Activated CD4-positive, CD25-positive, alpha-beta regulatory T cell treated with anti-CD3 and anti-CD28 coated beads, Interleukin-2, amount 50 U/mL, for 24 hours (primary cell): ENCODE results near the gene PTEN.
A peak's percentile ranks its signal among the peaks of the same experiment; 100 is the strongest.
"Not testable (repeated sequence)": the region's sequence is repeated elsewhere in the genome, so short reads cannot be mapped to it uniquely, and the experiment has no call there.

ENCODE experiments used
- ATAC-seq, 2 donors: fragments of 150-1000 bp; cut with Tn5 transposase; one replicate each; pipeline ENCODE4 v1.10.0; 2021; ENCODE audit warnings: mild to moderate bottlenecking in 1 of 2, moderate library complexity in 1 of 2

The PTEN gene

DNA sequence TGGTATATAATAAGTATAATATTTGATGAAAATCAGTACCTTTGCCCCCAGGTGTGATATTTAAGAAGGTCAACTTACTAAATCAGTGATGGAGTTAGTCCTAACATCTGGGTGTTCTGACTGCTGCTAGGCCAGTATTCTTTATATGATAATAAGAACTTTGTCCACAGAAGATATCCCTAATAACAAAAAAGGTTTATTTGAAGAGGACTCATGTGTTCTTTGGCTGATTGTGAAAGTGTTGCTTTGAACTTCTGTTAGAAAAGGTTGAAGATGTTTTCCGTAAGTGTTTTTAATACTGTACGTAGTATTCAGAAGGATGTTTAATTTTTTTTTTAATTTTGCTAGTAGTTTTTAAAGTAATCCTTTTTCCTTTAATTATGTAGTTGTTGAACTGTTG is 10.2 kb downstream of the PTEN start:
- ATAC-seq, result no peak

DNA sequence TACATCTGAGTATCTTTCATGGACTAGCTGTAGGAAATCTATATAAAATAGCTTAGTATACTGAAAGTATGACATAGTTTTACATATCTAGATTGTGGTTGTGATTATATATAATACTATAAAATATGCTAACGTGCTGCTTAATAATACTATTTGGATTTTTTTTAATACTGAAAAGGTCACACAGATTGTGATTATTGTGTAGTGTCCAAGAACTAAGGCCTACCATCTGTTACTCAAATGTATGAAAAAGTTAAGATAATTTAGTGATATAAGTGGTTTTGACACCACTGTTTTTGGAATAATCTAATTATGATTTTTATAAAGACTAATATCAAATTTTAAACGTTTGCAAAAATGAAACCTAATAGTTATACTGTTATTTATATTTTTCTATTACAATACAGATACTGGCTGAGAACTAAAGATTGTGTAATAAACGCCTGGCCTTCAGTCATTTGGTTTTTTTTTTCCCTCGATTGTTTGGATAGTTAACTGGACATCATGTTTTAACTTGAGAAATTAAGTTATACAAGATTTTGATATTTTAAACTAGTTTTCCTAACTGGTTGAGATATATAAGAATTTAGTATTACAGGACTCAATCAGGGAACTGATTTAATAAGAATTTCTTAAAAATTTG is 12.6 kb downstream of the PTEN start:
- ATAC-seq, result no peak

DNA sequence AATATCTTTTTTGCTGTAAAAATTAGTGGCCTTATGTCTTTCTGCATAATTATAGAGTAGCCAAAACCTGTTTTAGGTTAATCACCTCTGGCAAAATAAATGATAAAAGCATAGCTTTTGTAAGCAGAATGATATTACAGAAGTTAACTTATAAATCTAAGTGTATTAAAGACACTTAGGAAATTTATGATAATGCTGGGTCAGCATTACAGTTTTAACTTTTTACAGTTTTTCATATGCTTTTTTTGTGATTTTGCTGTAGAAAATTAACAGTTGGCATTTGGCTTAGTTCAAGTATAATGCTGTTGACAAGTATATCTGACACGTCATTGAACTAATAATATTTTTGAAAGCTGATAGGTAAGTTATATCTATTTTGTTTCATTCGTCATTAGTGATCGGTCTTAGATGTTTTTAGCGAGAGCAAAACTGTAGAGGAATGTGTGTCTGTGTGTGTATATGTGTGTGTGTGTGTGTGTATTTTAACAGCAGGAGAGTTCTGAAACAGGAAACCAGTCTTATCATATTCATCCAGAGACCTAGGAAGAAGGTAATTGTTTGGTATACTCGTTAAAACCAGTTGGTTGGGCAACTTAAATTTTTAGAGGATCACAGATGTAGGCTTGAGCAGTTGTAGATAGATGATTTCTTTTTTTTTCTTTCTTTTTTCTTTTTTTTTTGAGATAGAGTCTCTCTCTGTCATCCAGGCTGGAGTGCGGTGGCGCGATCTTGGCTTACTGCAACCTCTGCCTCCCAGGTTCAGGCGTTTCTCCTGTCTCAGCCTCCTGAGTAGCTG is 15.4 kb downstream of the PTEN start:
- no peak for ATAC-seq

DNA sequence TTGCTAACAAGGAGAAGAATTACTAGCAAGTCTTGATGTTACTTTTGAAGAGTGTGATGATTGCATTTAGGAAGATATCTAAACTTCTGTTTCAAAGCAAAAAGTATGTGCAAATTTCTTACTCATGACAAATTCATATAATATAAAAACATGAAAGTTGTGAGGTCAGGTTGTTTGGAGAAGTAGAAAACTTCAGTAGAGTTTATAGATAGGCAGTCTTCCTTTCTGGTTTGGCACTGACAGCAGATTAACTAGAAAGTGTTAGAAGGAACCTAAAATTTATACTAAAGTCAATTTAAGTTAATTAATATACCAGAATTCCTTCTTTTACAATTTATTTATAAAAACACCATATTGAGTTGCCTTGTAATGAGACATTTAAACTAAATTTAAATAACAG is 16.9 kb downstream of the PTEN start:
- no peak for ATAC-seq

- ATAC-seq, result not testable (repeated sequence)
Observed at GRCh38 chr10:87881373-87882059, 18.1 kb downstream of the PTEN start.

DNA sequence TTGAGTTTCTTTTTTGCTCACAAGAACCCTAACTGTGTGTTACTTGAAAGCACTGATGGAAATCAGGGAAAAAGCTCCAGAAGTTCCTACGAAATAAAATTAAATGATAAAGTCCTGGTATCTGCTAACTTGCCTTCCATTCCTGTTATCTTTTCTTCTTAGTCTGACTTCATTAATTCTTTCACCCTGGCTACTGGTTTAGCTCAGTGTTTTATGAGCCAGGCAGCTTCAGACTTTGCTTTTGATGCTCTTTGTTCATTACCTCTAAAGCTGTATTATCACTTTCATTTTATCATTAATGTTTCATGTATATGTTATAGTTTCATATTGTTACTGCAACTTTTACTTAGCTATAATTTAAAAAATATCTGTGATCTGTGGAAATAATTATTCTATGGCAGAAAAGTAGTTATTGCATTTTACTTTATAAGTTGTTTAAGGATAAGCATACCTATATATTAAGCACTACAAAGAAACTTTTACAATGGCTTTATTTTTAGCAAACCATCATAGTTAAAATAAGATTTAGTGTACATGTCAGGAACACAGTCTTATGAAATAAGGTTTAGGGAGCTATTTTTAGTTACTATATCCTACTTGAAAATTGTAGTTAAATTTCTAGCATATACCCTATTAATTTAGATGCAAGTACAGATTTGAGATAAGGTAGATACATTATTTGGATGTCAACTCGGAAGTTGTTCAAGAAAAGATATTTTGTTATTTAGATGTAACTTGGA is 19.3 kb downstream of the PTEN start:
- ATAC-seq, result peak; percentile 65 to 73

- ATAC-seq, result no peak
Observed at GRCh38 chr10:87886635-87887034, 23.2 kb downstream of the PTEN start.

- no peak for ATAC-seq
Observed at GRCh38 chr10:87887146-87887545, 23.7 kb downstream of the PTEN start.

DNA sequence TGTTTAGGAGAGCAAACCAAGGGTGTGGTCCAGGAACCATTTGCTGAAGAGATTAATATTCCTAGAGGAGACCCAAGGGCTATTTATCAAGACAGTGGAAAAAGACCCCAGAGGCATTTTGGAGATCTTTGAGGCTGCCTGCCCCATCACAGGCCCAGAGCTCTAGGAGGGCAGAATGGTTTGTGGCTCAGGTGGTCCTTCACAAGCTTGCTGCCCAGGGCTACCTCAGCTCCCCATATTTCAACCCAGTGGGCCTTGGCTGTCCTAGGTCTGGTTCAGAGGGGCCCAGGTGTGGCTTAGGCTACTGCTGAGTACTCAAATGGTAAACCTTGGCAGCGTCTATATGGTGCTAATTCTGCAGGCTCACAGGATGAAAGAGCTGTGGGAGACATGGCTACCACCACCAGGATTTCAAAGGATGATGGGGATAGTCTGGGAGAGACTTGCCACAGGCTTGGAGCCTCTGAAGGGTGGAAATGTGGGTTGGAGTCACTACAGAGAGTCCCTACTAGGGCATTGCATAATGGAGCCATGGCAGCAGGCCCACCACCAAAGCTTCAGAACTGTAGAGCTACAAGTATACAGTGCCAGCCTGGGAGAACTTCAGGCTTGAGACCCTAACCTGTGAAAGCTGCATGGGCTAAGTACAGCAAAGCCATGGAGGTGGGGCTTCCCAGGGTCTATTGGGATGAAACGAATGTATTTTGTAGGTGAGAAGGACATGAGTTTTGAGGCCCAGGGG is 24.3 kb downstream of the PTEN start:
- no peak for ATAC-seq

GRCh38 chr10:87895430-87895829 is 32.0 kb downstream of the PTEN start:
- no peak for ATAC-seq

DNA sequence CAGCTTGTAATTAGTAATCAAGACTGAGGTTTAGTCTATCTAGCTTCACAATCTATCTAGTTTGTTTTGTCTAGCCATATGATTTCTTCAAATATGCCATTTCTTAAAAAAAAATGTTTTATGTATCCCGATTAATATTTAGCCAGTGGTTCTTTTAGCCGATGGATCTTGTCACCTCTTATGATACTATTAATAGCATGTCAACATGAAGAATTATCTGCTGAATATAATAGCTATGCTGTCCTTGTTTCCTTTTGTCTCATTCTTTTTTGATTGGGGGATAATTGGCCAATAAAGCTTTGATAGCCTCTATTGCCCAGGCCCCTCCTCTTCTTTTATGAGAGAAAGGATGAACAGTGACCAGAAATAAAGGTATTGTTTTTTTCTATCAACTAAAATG is 32.8 kb downstream of the PTEN start:
- ATAC-seq, result no peak

GRCh38 chr10:87897957-87898356 is 34.5 kb downstream of the PTEN start:
- not testable (repeated sequence) for ATAC-seq

DNA sequence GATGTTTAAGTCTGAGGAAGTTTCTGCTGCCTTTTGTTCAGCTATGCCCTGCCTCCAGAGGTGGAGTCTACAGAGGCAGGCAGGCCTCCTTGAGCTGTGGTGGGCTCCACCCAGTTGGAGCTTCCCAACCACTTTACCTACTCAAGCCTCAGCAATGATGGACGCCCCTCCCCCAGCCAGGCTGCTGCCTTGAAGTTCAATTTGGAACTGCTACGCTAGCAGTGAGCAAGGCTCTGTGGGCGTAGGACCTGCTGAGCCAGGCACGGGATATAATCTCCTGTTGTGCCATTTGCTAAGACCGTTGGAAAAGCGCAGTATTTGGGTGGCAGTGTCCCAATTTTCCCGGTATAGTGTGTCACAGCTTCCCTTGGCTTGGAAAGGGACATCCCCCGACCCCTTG is 40.0 kb downstream of the PTEN start:
- not testable (repeated sequence) for ATAC-seq

DNA sequence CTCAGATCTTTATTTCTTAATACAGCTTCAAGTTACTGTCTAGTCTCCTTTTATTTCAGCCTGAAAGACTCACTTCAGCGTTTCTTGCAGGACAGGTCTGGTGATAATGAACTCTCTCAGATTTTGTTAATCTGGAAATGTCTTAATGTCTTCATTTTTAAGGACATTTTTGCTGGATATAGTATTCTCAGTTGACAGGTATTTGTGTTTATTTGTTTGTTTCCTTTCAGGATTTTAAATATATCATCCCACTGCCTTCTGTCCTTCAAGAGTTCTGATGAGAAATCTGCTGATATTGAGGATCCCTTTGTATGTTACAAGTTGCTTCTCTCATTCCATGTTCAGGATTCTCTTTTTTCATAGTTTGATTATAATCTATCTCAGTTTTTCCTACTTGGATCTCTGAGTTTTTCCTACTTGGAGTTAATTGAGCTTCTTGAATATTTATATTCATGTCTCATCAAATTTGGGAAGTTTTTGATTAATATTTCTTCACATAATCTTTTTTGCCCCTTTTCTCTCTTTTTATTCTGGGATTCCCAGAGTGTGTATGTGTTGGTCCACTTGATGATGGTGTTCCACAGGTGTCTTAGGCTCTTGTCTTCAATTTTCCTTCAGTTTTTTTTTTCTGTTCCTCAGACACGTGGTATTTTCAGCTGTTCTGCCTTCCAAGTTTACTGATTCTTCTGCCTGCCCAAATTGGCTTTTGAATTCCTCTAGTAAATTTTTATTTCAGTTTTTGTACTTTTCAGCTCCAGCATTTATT is 49.9 kb downstream of the PTEN start:
- no peak for ATAC-seq

DNA sequence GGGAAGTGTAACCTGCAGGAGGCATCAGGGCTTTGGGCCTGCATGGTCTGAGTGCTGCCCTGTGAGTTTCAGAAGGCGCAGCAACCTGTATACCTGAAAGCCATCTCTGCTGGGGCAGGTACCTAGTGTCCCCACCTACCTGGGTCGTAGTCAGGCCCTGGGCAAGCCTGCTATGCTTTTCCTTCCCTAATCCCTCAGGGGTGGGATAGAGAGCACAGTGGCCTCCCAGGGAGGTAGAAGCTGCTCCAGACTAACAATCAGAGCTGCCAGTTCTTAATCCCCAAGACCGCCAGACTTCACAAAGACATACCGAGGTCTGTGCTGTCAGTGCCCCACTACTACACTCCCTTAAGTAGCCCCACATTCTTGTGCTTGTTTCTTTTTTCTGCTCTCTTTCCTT is 52.0 kb downstream of the PTEN start:
- no peak for ATAC-seq

DNA sequence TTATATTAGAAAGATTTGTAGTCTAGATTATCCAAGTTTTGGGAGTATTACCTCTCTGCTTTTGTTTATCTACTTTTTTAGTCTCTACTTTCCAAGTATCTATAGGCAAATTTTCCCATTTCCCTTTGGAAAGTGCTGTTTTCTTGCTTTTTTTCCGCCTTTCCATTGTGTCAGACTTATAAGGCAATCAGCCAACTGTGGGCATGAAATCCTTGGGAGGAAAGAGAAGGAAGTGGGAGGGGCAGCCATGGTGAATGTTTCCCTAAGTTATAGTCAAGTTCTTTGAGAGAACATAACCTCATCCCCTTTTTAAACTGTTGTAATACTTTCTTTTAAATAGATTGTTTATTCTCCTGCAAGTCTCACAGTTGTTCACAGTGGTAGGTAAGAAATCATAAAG is 52.6 kb downstream of the PTEN start:
- ATAC-seq, result no peak

- no peak for ATAC-seq
Observed at GRCh38 chr10:87916515-87916914, 53.1 kb downstream of the PTEN start.

DNA sequence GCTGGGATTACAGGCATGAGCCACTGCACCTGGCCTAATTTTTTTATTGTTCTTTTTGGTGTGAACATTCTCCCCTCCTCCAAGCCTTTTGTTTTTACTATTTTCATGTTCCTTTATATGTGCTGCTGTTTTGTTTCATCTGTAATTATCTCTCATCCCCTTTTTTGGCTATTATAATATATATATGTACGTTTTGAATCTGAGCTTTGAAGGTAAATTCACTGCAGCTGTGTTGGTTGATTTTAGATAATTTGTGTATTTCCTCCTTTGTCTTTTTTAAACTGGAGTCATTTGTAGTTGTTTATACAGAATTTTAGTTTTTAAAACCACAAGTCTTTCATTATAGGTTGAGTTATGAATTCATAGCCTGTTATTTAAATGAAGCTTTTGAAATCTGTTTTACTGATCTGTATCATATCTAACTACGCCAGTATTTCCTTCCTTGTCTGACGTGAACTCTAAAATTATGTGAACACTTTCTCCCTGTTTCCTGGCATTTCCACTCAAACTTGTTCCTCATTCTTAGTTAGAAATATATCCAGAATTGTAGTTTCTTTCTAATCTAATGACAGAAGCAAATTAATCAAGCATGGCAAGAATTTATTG is 54.9 kb downstream of the PTEN start:
- ATAC-seq, result peak in 1 of 2 donors; percentile 48

GRCh38 chr10:87920538-87920937 is 57.1 kb downstream of the PTEN start:
- ATAC-seq, result no peak

GRCh38 chr10:87921931-87922688 is 58.7 kb downstream of the PTEN start:
- no peak for ATAC-seq
